IPS DF 4.7 (cell line): Measurements from ENCODE around the gene VEPH1.
"Not testable (repeated sequence)": the region's sequence is repeated elsewhere in the genome, so short reads cannot be mapped to it uniquely, and the experiment has no call there.

Source experiments
- DNase-seq: peaks from one replicate; pipeline ENCODE4 v3.0.0-alpha.2; 2013; ENCODE audit warnings: low spot score; ENCODE audit errors: extremely low read depth

Gene VEPH1

GRCh38 chr3:157350651-157351050, 152.6 kb downstream of the VEPH1 start:
- not testable (repeated sequence) for DNase-seq

DNA sequence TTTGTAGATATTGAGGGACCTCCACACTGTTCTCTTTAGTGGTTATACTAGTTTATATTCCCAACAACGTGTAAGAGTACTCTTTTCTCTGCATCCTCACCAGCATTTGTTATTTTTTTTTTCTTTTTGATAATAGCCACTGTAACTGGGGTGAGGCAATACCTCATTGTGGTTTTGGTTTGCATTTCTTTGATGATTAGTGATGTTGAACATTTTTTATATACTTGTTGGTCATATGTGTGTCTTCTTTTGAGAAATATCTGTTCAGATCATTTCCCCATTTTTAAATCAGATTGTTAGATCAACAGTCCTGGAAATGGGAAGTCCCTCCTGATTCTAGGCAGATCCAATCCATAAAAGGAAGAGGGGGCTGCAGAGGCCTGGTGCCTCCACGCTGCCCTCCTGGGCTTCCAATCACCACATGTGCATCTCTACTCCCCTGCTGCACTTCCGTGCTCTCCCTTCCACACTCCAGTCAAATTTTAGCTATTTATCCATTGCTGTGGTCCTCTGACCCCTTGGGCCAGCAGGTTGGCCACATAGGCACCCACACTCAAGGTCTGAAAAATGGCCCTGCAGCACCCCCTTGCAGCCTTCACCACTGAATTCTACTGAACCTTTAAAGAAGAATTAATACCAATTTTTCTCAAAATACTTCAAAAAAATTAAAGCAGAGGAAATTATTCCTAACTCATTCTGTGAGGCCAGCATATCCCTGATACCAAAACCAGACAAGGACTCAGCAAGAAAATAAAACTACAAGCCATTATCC, 154.7 kb downstream of the VEPH1 start:
- not testable (repeated sequence) for DNase-seq

GRCh38 chr3:157347577-157348303, 155.5 kb downstream of the VEPH1 start:
- DNase-seq, result no peak

DNA sequence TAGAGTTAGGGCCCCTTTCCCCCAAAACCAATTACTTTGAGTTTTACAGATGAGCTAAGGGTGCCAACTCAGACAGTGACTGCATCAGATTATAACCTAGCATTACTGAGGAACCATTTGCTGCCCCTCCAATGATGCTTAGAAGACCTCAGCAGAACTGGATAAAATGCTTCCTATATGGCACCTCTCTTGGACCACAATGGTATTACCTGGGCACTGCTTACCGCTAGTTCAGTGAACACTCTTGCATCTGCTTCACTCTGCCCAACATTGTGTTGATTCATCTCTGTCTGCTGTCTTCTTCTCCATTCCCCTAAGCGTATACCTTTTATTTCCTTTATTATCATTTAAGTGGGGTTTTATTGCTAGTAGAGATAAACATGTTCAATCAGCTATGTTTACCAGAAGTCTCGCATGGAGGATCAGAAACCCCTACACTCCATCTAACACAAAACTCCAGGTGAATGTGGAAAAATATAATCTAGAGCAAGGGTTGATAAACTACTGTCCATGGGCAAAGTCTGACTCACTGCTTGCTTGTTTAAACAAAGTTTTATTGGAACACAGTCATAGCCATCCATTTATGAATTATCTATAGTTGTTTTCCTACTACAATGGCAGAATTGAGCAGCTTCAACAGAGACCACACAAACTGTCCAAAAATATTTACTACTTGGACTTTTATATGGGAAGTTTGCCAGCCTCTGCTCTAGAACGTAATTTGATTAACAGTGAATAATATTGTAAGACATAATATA, 166.8 kb downstream of the VEPH1 start:
- DNase-seq, result no peak

GRCh38 chr3:157335233-157336076, 167.8 kb downstream of the VEPH1 start:
- no peak for DNase-seq

GRCh38 chr3:157333551-157333991, 169.6 kb downstream of the VEPH1 start:
- no peak for DNase-seq

GRCh38 chr3:157330206-157330605, 173.0 kb downstream of the VEPH1 start:
- no peak for DNase-seq

DNA sequence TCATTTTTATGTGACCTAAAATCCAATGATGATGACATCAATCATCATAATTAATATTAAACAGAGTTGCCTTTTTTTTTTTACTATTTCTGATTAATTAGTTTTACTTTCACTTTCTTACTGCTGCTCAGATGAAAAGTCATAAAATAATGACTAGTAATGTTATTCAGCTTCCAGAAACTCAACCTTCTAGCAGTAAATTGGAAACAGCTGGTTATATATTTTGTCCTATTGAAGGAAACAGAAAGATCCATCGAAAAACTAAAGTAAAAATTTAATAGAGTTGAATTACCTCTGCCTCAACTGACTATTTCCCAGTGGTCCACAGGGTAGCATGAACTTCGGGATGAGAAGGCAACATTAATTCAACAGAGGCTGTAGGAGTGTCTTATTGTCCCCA, 173.7 kb downstream of the VEPH1 start:
- no peak for DNase-seq

GRCh38 chr3:157327837-157328236, 175.4 kb downstream of the VEPH1 start:
- DNase-seq, result no peak

DNA sequence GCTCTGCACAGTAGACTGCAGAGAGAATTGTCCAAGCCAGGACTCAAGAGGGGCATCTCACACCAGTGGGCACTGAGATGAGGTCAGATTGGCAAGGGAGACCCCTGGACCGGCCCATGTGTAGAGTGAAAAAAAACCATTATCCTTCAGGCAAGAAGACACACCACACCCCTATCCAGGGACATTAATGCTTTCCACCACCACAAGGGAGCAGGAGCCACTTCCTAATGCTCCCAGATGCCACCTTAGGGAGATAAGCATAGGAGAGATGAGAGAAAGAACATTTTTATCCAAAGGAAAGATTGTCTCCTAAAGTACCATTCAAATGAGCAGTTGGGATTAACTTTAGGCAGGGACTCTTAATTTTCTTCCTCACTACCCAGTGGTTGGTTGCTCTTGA, 176.2 kb downstream of the VEPH1 start:
- DNase-seq, result no peak

DNA sequence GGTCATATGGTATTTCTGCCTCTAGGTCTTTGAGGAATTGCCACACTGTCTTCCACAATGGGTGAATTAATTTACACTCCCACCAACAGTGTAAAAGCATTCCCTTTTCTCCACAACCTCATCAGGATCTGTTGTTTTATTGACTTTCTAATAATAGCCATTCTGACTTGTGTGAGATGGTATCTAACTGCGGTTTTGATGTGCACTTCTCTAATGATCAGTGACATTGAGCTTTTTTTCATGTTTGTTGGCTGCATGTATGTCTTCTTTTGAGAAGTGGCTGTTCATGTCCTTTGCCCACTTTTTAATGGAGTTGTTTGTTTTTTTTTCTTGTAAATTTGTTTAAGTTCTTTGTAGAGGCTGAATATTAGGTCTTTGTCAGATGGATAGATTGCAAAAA, 178.3 kb downstream of the VEPH1 start:
- DNase-seq, result not testable (repeated sequence)

DNA sequence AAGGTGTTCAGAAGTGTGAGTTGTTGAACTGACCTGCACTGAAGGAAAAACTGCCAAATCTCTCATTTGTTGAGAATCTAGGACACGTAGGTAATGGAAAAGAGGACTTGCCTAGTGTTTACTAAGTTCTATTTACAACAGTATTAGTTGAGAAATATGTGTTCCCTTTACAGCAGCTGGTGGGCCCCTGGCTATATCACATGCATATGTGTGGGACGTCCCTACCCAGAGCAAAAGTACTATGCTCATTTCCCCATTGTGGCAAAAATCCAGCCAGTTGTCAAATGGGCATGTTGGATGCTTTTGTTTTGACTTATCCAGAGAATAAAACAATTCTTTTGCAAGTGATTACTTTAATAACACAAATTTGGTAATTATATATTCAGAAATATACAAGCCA, 179.9 kb downstream of the VEPH1 start:
- DNase-seq, result no peak

- no peak for DNase-seq
Measured at GRCh38 chr3:157319672-157320071, 183.5 kb downstream of the VEPH1 start.

DNA sequence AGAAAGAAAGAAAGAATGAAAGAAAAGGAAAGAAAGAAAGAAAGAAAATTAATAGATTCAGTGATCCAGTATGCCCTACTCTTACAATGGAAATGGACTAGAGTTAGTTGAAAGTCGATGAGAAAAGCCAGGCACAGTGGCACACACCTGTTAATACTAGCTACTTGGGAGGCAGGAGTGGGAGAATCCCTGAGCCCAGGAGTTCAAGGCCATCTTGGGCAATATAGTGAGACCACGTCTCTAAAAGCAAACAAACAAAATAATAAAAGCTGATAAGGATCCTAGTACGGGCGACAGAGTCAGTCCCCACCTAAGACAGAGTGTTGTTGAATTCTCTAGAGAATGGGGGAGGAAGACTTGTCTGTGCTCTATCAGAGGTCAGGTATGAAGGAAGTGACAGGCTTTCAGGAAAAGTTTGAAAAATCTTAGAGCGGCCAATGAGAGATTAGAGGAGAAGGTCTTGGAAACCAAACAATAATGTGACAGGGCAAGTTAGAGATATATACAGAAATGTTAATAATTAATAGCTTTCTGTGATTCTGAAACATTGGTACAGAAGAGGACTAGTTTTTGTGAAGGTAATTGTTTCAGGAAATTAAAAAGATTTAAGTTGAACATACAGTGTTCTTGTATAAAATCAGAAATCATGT, 184.5 kb downstream of the VEPH1 start:
- DNase-seq, result no peak

- no peak for DNase-seq
Measured at GRCh38 chr3:157317895-157318294, 185.3 kb downstream of the VEPH1 start.

DNA sequence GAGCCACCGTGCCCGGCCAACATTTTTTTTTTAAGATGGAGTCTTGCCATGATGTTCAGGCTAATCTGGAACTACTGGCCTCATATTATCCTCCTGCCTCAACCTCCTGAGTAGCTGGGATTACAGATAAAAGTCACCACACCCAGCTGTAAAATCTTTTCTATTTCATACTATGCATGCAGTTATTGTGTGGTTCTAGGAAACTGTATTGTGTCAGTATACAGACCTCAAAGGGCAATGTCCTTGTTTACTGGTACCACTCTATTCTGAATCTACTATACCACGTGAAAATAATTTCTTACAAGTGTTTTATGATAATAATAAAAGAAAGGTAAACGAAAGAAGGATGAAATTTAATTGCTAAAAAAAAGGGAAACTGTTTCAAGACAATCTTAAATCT, 190.0 kb downstream of the VEPH1 start:
- no peak for DNase-seq

DNA sequence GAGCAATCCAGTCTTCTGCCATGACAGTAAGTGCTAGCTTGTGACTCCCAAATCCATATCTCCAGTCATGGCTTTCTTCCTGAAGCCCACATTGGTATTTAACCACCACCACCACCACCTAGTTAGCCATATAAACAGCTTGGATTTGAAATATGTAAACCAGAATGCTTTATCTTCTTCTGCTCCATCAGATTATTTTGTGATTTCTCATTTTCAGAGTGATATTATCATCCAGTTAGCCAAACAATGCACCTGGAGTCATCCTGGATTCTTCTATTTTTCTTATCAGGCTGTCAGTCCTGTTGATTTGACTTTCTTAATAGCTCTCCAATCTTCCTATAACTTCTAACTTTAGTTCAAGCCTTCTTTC, 190.9 kb downstream of the VEPH1 start:
- no peak for DNase-seq

DNA sequence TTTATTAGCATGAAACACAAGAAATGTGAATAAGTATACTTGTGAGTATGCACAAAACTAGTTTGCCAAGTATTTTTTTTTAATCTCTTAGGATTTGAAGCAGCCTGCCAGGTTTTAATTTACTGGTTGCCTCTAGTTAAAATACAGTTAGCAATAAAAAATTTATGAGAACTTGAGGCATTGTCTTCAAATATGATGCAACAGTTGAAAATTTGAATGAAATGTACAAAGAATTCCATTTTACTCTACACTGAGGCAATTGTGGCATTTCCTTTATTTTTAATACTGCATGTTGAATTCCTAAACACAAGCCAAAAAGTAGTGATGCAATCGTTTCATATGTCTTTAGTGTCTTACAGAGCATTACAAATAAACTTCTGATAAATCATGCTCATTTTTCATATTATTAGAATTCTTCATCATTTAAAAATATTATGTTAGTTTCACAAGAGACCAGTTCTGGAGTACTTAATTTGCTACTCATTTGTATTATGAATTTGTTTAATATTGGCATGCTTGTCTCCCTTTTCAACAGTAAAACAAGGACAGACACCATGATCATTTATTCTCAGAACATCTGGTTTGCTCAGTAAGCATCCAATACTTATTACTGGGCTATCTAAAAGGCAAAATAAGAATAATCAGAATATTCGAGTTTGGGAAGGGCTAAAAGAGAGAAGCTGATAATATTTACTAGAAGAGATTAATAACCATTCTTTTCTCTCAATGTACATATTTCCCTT, 191.4 kb downstream of the VEPH1 start:
- DNase-seq, result no peak

DNA sequence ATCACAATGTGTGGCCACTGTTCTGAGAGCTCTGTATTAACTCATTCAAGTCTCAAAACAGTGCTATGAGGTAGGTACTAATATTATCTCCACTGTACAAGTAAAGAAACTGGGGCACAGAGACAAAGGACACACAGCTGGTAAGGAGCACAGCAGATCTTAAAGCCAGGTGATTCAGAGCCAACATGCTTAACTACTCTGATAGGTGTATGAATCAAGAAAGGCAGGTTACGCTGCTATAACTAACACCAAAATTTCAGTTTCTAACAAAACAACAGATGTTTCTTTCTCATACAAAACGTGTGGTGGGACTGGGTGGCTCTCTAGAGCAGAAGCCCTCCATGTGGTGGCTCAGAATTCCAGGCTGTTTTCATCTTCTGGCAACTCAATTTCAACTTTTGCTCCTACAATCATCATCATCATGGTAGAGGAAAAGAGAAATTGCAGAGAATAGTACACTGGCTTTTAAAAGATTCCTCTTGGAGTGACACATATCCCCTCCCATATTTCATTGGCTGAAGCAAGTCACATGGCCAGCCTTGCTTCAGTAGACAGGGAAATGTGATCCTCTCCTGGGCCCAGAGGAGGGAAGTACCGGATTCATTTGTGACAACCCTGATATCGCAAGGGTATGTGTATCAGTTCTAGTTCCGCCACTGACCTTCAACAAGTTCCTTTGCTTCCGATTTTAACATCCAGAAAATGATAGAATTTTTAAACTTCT, 192.7 kb downstream of the VEPH1 start:
- DNase-seq, result no peak
